Stomach (tissue), 9 donors: ENCODE measurements around the gene WDR37. TPM values are rescaled to one million over a fixed set of nuclear protein-coding genes. Genes with fewer than 3 reads are reported as not detected.
"Not testable (repeated sequence)": the region's sequence is repeated elsewhere in the genome, so short reads cannot be mapped to it uniquely, and the experiment has no call there.

Source experiments
- DNase-seq, 2 donors: peaks; one replicate each; pipeline versions ENCODE4 v3.0.0 to v3.0.0-alpha.2; 2013 to 2019
- H3K27ac ChIP-seq, 5 donors: fragments of 200-600 bp in 4 of 5; sonication (generic) in 4 of 5; one replicate each; pipeline ENCODE4 v1.5.1; 2013 to 2019; ENCODE audit warnings: mild to moderate bottlenecking in 1 of 5, moderate library complexity in 1 of 5
- H3K27me3 ChIP-seq, 3 donors: fragments of 200-600 bp; sonication (generic); one replicate each; pipeline ENCODE4 v1.5.1; 2017 to 2019; ENCODE audit warnings: mixed run types in 1 of 3
- H3K36me3 ChIP-seq, 4 donors: fragments of 200-600 bp; sonication (generic); 1 replicate in 3 of 4; 2 replicates in 1 of 4; pipeline ENCODE4 v1.5.1; 2016 to 2019
- H3K4me1 ChIP-seq, 4 donors: fragments of 200-600 bp; sonication (generic); one replicate each; pipeline ENCODE4 v1.5.1; 2016 to 2019
- H3K4me3 ChIP-seq, 4 donors: fragments of 200-600 bp; sonication (generic) in 3 of 4; one replicate each; pipeline ENCODE4 v1.5.1; 2016 to 2019; ENCODE audit warnings: mild to moderate bottlenecking in 1 of 4
- H3K9me3 ChIP-seq, 4 donors: fragments of 200-600 bp; sonication (generic); one replicate each; pipeline ENCODE4 v1.5.1; 2016 to 2019
- EP300 ChIP-seq: sonication (generic); formaldehyde crosslinking; IDR thresholded peaks from one replicate; pipeline ENCODE4 v1.6.1; 2017; ENCODE audit warnings: antibody characterized with exemption
- POLR2A ChIP-seq, 4 donors: fragments of 450-650 bp; IDR thresholded peaks; one replicate each; pipeline ENCODE4 v1.6.1; 2016; ENCODE audit warnings: antibody characterized with exemption in 4 of 4, control low read depth in 2 of 4, mild to moderate bottlenecking in 1 of 4, moderate library complexity in 1 of 4
- POLR2AphosphoS5 ChIP-seq, 3 donors: sonication (generic); formaldehyde crosslinking; IDR thresholded peaks; one replicate each; pipeline ENCODE4 v1.6.1; 2016; ENCODE audit warnings: antibody characterized with exemption in 3 of 3
- WGBS, 5 donors: extraction: QIAGEN DNeasy Blood & Tissue Kit in 3 of 5; methylation state at CpG; one replicate each; pipeline versions ENCODE4 v1.1.5 to v1.1.7; 2013 to 2018; 5-methylcytosine and 5-hydroxymethylcytosine counted together
- intact Hi-C: fragments of 100-400 bp; cut with DNase I; formaldehyde crosslinking; loops from one replicate; pipeline ENCODE4 v1.15.1; 2023; ENCODE audit warnings: low total_unique reads
- polyA plus RNA-seq, 3 donors: library from polyadenylated mRNA; stranded (reverse); fragments of 200-250 nt; gene quantifications; one replicate each; pipeline ENCODE4 v1.2.3, GENCODE V29; 2013
- total RNA-seq, 5 donors: library from RNA; depleted of rRNA; stranded (reverse); fragments of >200 nt; gene quantifications; one replicate each; pipeline versions ENCODE4 v1.1.0 to v1.2.3, GENCODE V29; 2014 to 2016
- TF ChIP-seq, protein P1 (sequence below), 7 experiments: fragments of 450-650 bp in 4 of 7; fragments of 200-600 bp in 3 of 7; sonication (generic) in 3 of 7; IDR thresholded peaks; one replicate each; pipeline ENCODE4 v1.5.1; 2016 to 2019; ENCODE audit warnings: antibody characterized with exemption in 7 of 7, control low read depth in 2 of 7, mild to moderate bottlenecking in 1 of 7
- donor health status: healthy with polysubstance abuse.
- donor health status: Bipolar disorder and iron deficiency.
- donor health status: healthy.

Gene WDR37
- total and polyA plus RNA-seq, 8 donors = 5.3 to 165 (median 12.6) TPM

GRCh38 chr10:1117651-1118050 is 61.5 kb downstream of the WDR37 start:
- H3K27me3 ChIP-seq = no peaks in the 10 kb centered on the region
- H3K4me3 ChIP-seq = no peak overlapping the region
- H3K27ac ChIP-seq = no peak overlapping the region
- intact Hi-C loops = no loop called here
- H3K9me3 ChIP-seq = no peaks in the 10 kb centered on the region
- no peaks in the 10 kb centered on the region for H3K4me1 ChIP-seq
- 58 to 67% (median 62%) methylated on average over 11 to 14 of the region's 14 CpGs for WGBS, 5 donors
- H3K36me3 ChIP-seq = peaks cover 49 to 97% (median 96%) of the 10 kb centered on the region in 4 donors
- TF ChIP-seq POLR2AphosphoS5 (IDR thresholded peaks at IDR 0.05) (no peak), POLR2A (IDR thresholded peaks at IDR 0.05) (no peak), EP300 (no peak)
- TF ChIP-seq, protein P1, sequence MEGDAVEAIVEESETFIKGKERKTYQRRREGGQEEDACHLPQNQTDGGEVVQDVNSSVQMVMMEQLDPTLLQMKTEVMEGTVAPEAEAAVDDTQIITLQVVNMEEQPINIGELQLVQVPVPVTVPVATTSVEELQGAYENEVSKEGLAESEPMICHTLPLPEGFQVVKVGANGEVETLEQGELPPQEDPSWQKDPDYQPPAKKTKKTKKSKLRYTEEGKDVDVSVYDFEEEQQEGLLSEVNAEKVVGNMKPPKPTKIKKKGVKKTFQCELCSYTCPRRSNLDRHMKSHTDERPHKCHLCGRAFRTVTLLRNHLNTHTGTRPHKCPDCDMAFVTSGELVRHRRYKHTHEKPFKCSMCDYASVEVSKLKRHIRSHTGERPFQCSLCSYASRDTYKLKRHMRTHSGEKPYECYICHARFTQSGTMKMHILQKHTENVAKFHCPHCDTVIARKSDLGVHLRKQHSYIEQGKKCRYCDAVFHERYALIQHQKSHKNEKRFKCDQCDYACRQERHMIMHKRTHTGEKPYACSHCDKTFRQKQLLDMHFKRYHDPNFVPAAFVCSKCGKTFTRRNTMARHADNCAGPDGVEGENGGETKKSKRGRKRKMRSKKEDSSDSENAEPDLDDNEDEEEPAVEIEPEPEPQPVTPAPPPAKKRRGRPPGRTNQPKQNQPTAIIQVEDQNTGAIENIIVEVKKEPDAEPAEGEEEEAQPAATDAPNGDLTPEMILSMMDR (IDR thresholded peaks at IDR 0.05) = no peak
- DNase-seq = no peak

DNA sequence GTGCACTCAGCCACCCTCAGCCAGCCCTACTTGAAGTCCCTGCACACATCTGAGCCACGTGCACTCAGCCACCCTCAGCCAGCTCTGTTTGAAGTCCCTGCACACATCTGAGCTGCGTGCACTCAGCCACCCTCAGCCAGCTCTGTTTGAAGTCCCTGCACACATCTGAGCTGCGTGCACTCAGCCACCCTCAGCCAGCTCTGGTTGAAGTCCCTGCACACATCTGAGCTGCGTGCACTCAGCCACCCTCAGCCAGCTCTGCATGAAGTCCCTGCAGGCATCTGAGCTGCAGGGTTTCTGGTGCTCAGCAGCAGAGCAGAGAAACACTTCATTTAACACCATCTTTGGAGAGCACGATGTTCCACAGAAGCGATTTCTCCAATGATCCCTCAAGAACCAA is 62.1 kb downstream of the WDR37 start:
- intact Hi-C loops, H3K4me3 ChIP-seq, H3K27me3 ChIP-seq, DNase-seq, H3K4me1 ChIP-seq, H3K9me3 ChIP-seq, H3K27ac ChIP-seq: not testable (repeated sequence)
- WGBS, 5 donors = 81 to 95% (median 87%) methylated on average over 4 to 6 of the region's 6 CpGs
- H3K36me3 ChIP-seq = peaks cover 46 to 97% (median 93%) of the 10 kb centered on the region in 4 donors

DNA sequence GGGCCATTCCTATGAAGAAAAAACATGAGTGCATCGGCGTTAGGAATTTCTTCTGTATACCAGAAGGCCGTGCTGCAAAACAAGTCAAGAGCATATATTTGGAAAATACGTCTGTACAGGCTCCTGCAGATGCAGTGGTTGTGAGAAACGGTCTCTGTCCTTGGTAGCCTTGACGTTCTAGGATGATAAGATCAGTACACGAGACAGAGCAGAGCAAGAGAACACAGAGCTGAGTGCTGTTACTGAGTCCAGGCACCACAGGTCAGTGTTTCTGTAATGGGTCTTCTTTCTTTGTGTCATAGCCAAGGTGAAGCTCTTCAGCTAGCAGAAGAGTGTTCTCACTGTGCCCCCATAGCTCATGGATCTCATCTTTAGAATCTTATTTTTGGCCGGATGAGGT is 62.8 kb downstream of the WDR37 start:
- Histone ChIP-seq H3K36me3 (peaks cover 43 to 97% (median 93%) of the 10 kb centered on the region in 4 donors), H3K4me3 (no peak overlapping the region), H3K9me3 (no peaks in the 10 kb centered on the region), H3K4me1 (no peaks in the 10 kb centered on the region), H3K27me3 (no peaks in the 10 kb centered on the region), H3K27ac (no peak overlapping the region)
- DNase-seq = no peak
- TF ChIP-seq POLR2A (IDR thresholded peaks at IDR 0.05) (no peak), POLR2AphosphoS5 (IDR thresholded peaks at IDR 0.05) (no peak), EP300 (no peak)
- TF ChIP-seq, protein P1 (IDR thresholded peaks at IDR 0.05) = no peak
- WGBS, 5 donors = 79 to 85% (median 81%) methylated on average over 8 of the region's 8 CpGs
- intact Hi-C loops = no loop called here

DNA sequence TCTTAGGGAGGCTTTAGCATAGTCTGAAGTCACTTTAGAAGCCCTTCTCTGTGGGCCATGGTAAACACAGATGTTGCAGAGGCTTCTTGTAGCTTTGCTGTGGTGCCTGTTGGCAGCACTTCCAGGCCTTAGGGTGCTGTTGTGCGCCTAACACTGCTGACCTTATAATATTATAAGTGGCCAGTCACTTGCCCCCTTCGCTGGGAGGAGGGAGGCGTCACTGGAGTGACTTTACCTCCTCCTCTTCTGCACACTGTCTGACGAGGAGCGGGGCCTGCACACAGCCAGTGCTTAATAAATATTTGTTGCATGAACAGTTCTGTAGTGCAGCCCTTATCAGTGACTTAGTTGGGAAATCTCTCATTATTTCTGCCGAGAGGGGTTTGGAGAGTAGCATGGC is 63.3 kb downstream of the WDR37 start:
- H3K27me3 ChIP-seq = no peaks in the 10 kb centered on the region
- no peaks in the 10 kb centered on the region for H3K9me3 ChIP-seq
- intact Hi-C loops = no loop called here
- no peak overlapping the region for H3K27ac ChIP-seq
- no peak for DNase-seq
- no peak overlapping the region for H3K4me3 ChIP-seq
- peaks cover 48 to 97% (median 93%) of the 10 kb centered on the region in 4 donors for H3K36me3 ChIP-seq
- no peak for TF ChIP-seq POLR2A (IDR thresholded peaks at IDR 0.05)
- TF ChIP-seq, protein P1 (IDR thresholded peaks at IDR 0.05) = no peak
- WGBS, 5 donors = 88 to 96% (median 95%) methylated on average over 6 of the region's 6 CpGs
- H3K4me1 ChIP-seq = no peaks in the 10 kb centered on the region

DNA sequence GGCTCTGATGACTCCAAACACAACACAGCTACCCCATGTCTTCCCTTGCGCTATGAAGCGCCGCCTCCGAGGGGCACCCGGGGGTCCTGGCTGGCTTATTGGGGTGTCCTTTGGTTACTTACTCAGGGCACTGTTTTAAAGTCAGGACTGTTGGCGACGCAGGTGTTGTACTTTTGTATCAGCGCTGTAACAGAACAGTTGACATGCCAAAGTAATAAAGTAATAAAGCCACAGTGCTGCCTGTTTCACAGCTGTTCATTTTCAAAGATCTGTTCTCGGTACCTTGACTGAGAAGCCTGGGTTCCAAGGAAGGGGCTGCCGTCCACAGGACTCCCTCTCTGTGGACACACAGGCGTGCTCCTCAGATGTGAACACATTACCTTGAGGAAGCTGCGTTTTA is 64.1 kb downstream of the WDR37 start:
- peaks cover 54 to 97% (median 93%) of the 10 kb centered on the region in 4 donors for H3K36me3 ChIP-seq
- H3K4me1 ChIP-seq = no peaks in the 10 kb centered on the region
- no peaks in the 10 kb centered on the region for H3K27me3 ChIP-seq
- H3K4me3 ChIP-seq = no peak overlapping the region
- no peaks in the 10 kb centered on the region for H3K9me3 ChIP-seq
- TF ChIP-seq POLR2AphosphoS5 (IDR thresholded peaks at IDR 0.05) = no peak
- TF ChIP-seq, protein P1 (IDR thresholded peaks at IDR 0.05) = no peak
- TF ChIP-seq POLR2A (IDR thresholded peaks at IDR 0.05) = no peak
- TF ChIP-seq EP300 = no peak
- H3K27ac ChIP-seq = no peak overlapping the region
- WGBS, 5 donors = 82 to 88% (median 85%) methylated on average over 12 of the region's 12 CpGs
- DNase-seq = no peak
- intact Hi-C loops = no loop called here
